BLaER1 (cell line): ENCODE data around the gene KRT34.
"Not testable (repeated sequence)": the region's sequence is repeated elsewhere in the genome, so short reads cannot be mapped to it uniquely, and the experiment has no call there.

ENCODE experiments used
- H3K27ac ChIP-seq: shearing (Covaris generic); formaldehyde crosslinking; 2 replicates; pipeline ENCODE4 v1.8.1; 2022
- H3K27me3 ChIP-seq: shearing (Covaris generic); formaldehyde crosslinking; 2 replicates; pipeline ENCODE4 v1.8.1; 2022
- H3K36me3 ChIP-seq: shearing (Covaris generic); formaldehyde crosslinking; 2 replicates; pipeline ENCODE4 v1.8.1; 2022
- H3K4me1 ChIP-seq: shearing (Covaris generic); formaldehyde crosslinking; 2 replicates; pipeline ENCODE4 v1.8.1; 2022
- H3K4me2 ChIP-seq: shearing (Covaris generic); formaldehyde crosslinking; 2 replicates; pipeline ENCODE4 v1.8.1; 2022
- H3K4me3 ChIP-seq: shearing (Covaris generic); formaldehyde crosslinking; 2 replicates; pipeline ENCODE4 v1.8.1; 2022
- H3K9ac ChIP-seq: shearing (Covaris generic); formaldehyde crosslinking; 2 replicates; pipeline ENCODE4 v1.8.1; 2022
- H3K9me3 ChIP-seq: shearing (Covaris generic); formaldehyde crosslinking; 2 replicates; pipeline ENCODE4 v1.8.1; 2022
- H4K20me1 ChIP-seq: shearing (Covaris generic); formaldehyde crosslinking; 2 replicates; pipeline ENCODE4 v1.8.1; 2022
- Cebpa-rat ChIP-seq: shearing (Covaris generic); IDR thresholded peaks from 2 replicates; pipeline ENCODE4 v1.8.1; 2022

KRT34 gene

DNA sequence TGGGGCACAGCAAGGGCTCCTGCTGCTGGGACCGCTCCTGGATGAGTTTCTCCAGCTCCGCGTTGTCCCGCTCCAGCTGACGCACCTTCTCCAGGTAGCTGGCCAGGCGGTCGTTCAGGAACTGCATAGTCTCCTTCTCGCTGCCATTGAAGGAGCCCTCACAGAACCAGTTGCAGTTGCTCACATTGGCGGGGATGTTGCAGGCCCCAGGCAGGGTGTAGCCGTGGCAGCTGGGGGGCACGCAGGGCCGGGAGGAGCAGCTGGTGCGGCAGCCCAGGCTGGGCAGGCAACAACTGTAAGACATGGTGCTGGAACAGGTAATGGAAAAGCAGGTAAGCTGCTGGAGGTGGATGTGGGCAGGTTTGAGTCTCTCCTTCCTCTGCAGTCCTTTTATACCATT, at the start of gene KRT34:
TSS of gene KRT34 (minus strand) at position 364 of the 400 bp plus-strand sequence. CDS start at position 304, 60 bp downstream.
- not testable (repeated sequence) for H3K9me3 ChIP-seq, H3K27ac ChIP-seq, H3K36me3 ChIP-seq, H4K20me1 ChIP-seq, H3K4me2 ChIP-seq, H3K27me3 ChIP-seq, H3K4me3 ChIP-seq, H3K4me1 ChIP-seq, H3K9ac ChIP-seq

- H3K4me1 ChIP-seq, H3K4me3 ChIP-seq, H3K27me3 ChIP-seq, H3K4me2 ChIP-seq, H3K27ac ChIP-seq, H3K9me3 ChIP-seq, H3K36me3 ChIP-seq, H4K20me1 ChIP-seq, H3K9ac ChIP-seq: not testable (repeated sequence)
Observed at GRCh38 chr17:41430376-41430775, 48.3 kb upstream of the KRT34 start.

- no peaks in the 10 kb centered on the region for H3K27me3 ChIP-seq
- no peaks in the 10 kb centered on the region for H3K36me3 ChIP-seq
- H3K4me1 ChIP-seq = no peaks in the 10 kb centered on the region
- no peaks in the 10 kb centered on the region for H3K9me3 ChIP-seq
- H3K4me2 ChIP-seq = no peak overlapping the region
- H4K20me1 ChIP-seq = no peaks in the 10 kb centered on the region
- no peak overlapping the region for H3K9ac ChIP-seq
- no peak overlapping the region for H3K27ac ChIP-seq
- no peak for TF ChIP-seq Cebpa-rat
- H3K4me3 ChIP-seq = no peak overlapping the region
Observed at GRCh38 chr17:41429667-41430066, 47.6 kb upstream of the KRT34 start.

GRCh38 chr17:41428591-41429291, 46.6 kb upstream of the KRT34 start:
- Histone ChIP-seq H3K27ac (no peak overlapping the region), H4K20me1 (no peaks in the 10 kb centered on the region), H3K4me3 (no peak overlapping the region), H3K9ac (no peak overlapping the region), H3K36me3 (no peaks in the 10 kb centered on the region), H3K4me1 (no peaks in the 10 kb centered on the region), H3K27me3 (no peaks in the 10 kb centered on the region), H3K9me3 (no peaks in the 10 kb centered on the region), H3K4me2 (no peak overlapping the region)
- TF ChIP-seq Cebpa-rat = no peak

GRCh38 chr17:41424111-41424635, 42.1 kb upstream of the KRT34 start, which contains the start of gene KRT37:
TSS of gene KRT37 (minus strand) at chr17:41424585. CDS start at chr17:41424523, 62 bp downstream.
- Histone ChIP-seq H4K20me1 (no peaks in the 10 kb centered on the region), H3K9ac (no peak within 1 kb of the TSS), H3K4me3 (no peak within 1 kb of the TSS), H3K4me2 (no peak within 1 kb of the TSS), H3K4me1 (no peaks in the 10 kb centered on the region), H3K9me3 (no peaks in the 10 kb centered on the region), H3K27ac (no peak within 1 kb of the TSS), H3K36me3 (no peaks in the 10 kb centered on the region), H3K27me3 (no peaks in the 10 kb centered on the region)
- no peak for TF ChIP-seq Cebpa-rat

GRCh38 chr17:41422586-41422985, 40.5 kb upstream of the KRT34 start:
- H3K27ac ChIP-seq, H3K4me1 ChIP-seq, H4K20me1 ChIP-seq, H3K9ac ChIP-seq, H3K36me3 ChIP-seq, H3K27me3 ChIP-seq, H3K4me3 ChIP-seq, H3K9me3 ChIP-seq, H3K4me2 ChIP-seq: not testable (repeated sequence)

- Histone ChIP-seq H3K9me3 (no peaks in the 10 kb centered on the region), H3K4me3 (no peak overlapping the region), H3K36me3 (no peaks in the 10 kb centered on the region), H3K4me1 (no peaks in the 10 kb centered on the region), H3K27me3 (no peaks in the 10 kb centered on the region), H4K20me1 (no peaks in the 10 kb centered on the region), H3K4me2 (no peak overlapping the region), H3K9ac (no peak overlapping the region), H3K27ac (no peak overlapping the region)
- TF ChIP-seq Cebpa-rat = no peak
Observed at GRCh38 chr17:41421617-41422016, 39.5 kb upstream of the KRT34 start.

GRCh38 chr17:41421116-41421515, 39.0 kb upstream of the KRT34 start:
- Histone ChIP-seq H3K9me3 (no peaks in the 10 kb centered on the region), H3K27me3 (no peaks in the 10 kb centered on the region), H4K20me1 (no peaks in the 10 kb centered on the region), H3K27ac (no peak overlapping the region), H3K36me3 (no peaks in the 10 kb centered on the region), H3K9ac (no peak overlapping the region), H3K4me2 (no peak overlapping the region), H3K4me1 (no peaks in the 10 kb centered on the region), H3K4me3 (no peak overlapping the region)
- no peak for TF ChIP-seq Cebpa-rat

GRCh38 chr17:41420134-41420533, 38.0 kb upstream of the KRT34 start:
- no peak overlapping the region for H3K9ac ChIP-seq
- no peak for TF ChIP-seq Cebpa-rat
- H3K27ac ChIP-seq = no peak overlapping the region
- no peak overlapping the region for H3K4me3 ChIP-seq
- no peak overlapping the region for H3K4me2 ChIP-seq
- no peaks in the 10 kb centered on the region for H3K9me3 ChIP-seq
- no peaks in the 10 kb centered on the region for H3K27me3 ChIP-seq
- H4K20me1 ChIP-seq = no peaks in the 10 kb centered on the region
- no peaks in the 10 kb centered on the region for H3K36me3 ChIP-seq
- H3K4me1 ChIP-seq = no peaks in the 10 kb centered on the region

- H3K9ac ChIP-seq = no peak overlapping the region
- H3K27ac ChIP-seq = no peak overlapping the region
- TF ChIP-seq Cebpa-rat = no peak
- no peak overlapping the region for H3K4me2 ChIP-seq
- H4K20me1 ChIP-seq = no peaks in the 10 kb centered on the region
- H3K4me3 ChIP-seq = no peak overlapping the region
- no peaks in the 10 kb centered on the region for H3K9me3 ChIP-seq
- H3K4me1 ChIP-seq = no peaks in the 10 kb centered on the region
- no peaks in the 10 kb centered on the region for H3K27me3 ChIP-seq
- no peaks in the 10 kb centered on the region for H3K36me3 ChIP-seq
Observed at GRCh38 chr17:41419716-41420115, 37.6 kb upstream of the KRT34 start.
